Ovary (tissue), 9 donors: ENCODE results near the gene PARD3B. TPM values are rescaled to one million over a fixed set of nuclear protein-coding genes. Genes with fewer than 3 reads are reported as not detected.

ENCODE experiments used
- DNase-seq, 5 donors: peaks; one replicate each; pipeline ENCODE4 v3.0.0-alpha.2; 2019 to 2020
- H3K27ac ChIP-seq, 2 donors: fragments of 200-600 bp; one replicate each; pipeline versions ENCODE4 v1.5.1 to v1.8.0; 2019 to 2022
- H3K27me3 ChIP-seq: fragments of 200-600 bp; one replicate; pipeline ENCODE4 v1.8.0; 2022
- H3K36me3 ChIP-seq: fragments of 200-600 bp; sonication (generic); one replicate; pipeline ENCODE4 v1.5.1; 2019
- H3K4me1 ChIP-seq: one replicate; pipeline ENCODE4 v1.8.1; 2013; ENCODE audit warnings: mild to moderate bottlenecking, moderate library complexity; ENCODE audit not compliant: insufficient read depth
- H3K4me3 ChIP-seq: fragments of 200-600 bp; sonication (generic); one replicate; pipeline ENCODE4 v1.5.1; 2017
- H3K9me3 ChIP-seq, 2 donors: fragments of 200-600 bp in 1 of 2; sonication (generic) in 1 of 2; one replicate each; pipeline versions ENCODE4 v1.5.1 to v1.8.1; 2013 to 2019; ENCODE audit warnings: mild to moderate bottlenecking in 1 of 2, moderate library complexity in 1 of 2
- EP300 ChIP-seq: sonication (generic); formaldehyde crosslinking; IDR thresholded peaks from one replicate; pipeline ENCODE4 v1.6.1; 2017; ENCODE audit warnings: antibody characterized with exemption
- POLR2A ChIP-seq: fragments of 450-650 bp; IDR thresholded peaks from one replicate; pipeline ENCODE4 v1.6.1; 2017; ENCODE audit warnings: antibody characterized with exemption, mild to moderate bottlenecking, moderate library complexity
- WGBS, 3 donors: extraction: QIAGEN DNeasy Blood & Tissue Kit in 1 of 3; methylation state at CpG; one replicate each; pipeline versions ENCODE4 v1.1.5 to v1.1.7; 2013 to 2017; 5-methylcytosine and 5-hydroxymethylcytosine counted together
- intact Hi-C, 4 donors: fragments of 100-400 bp; cut with DNase I; formaldehyde crosslinking; loops; one replicate each; pipeline versions ENCODE4 v1.11.0 to v1.15.1; 2022 to 2023
- polyA plus RNA-seq, 2 donors: library from polyadenylated mRNA; stranded (reverse); fragments of 200-250 nt in 1 of 2; fragments of 350-450 nt in 1 of 2; fragmentation: Illumina TruSeq in 1 of 2; extraction: RNeasy Lipid Tissue Mini Kit (QIAGEN cat#74804) in 1 of 2; gene quantifications; one replicate each; pipeline ENCODE4 v1.2.3, GENCODE V29; 2013 to 2014
- total RNA-seq, 7 donors: library from RNA; depleted of rRNA in 2 of 7; stranded (reverse); fragments of >200 nt in 2 of 7; fragmentation: NEBNext Ultra II Directional in 3 of 7; extraction: Animal tissue kit (Norgen Biotek cat#: 25700) in 3 of 7; gene quantifications; one replicate each; pipeline versions ENCODE4 v1.1.0 to v1.2.4, GENCODE V29; 2016 to 2023
- TF ChIP-seq, protein P1 (sequence below), 3 donors: fragments of 450-650 bp in 2 of 3; fragments of 200-600 bp in 1 of 3; IDR thresholded peaks; one replicate each; pipeline versions ENCODE4 v1.5.1 to v1.8.0; 2016 to 2022; ENCODE audit warnings: antibody characterized with exemption in 3 of 3, mild to moderate bottlenecking in 1 of 3
- donor health status: DM: no; HTN: no; CAD: no; lungs with moderate emphysema.
- donor health status: DM: no; HTN: no; CAD: no.
- donor health status: Bipolar disorder and iron deficiency.
- donor health status: DM: yes; HTN: yes; CAD: no.
- donor health status: DM: no; HTN: no; CAD: no.
- donor health status: DM: yes; HTN: yes; CAD: no.

Gene PARD3B
- total and polyA plus RNA-seq, 9 donors: 8.2 to 46.6 (median 28.7) TPM

DNA sequence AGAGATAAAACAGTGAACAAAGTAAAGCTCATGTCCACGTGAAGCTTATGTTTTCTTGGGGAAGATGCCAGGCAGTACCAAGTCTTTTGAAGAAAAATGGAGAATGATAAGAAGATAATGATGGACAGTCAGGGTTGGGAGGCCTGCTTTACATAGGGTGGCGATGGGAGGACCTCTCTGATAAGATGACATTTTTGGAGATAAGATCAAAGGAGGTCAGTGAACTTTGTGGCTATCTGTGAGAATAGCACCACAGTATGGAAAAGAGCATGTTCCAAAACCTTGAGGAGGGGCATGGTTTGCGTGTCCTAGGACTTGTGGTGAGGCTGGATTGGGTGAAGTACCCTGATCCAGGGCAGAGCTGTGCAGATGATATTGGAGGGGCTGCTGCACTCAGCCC, 675.3 kb downstream of the PARD3B start:
- 46 to 81% (median 59%) methylated on average over 3 of the region's 3 CpGs for WGBS, 3 donors
- TF ChIP-seq POLR2A (no peak), EP300 (no peak)
- TF ChIP-seq, protein P1, sequence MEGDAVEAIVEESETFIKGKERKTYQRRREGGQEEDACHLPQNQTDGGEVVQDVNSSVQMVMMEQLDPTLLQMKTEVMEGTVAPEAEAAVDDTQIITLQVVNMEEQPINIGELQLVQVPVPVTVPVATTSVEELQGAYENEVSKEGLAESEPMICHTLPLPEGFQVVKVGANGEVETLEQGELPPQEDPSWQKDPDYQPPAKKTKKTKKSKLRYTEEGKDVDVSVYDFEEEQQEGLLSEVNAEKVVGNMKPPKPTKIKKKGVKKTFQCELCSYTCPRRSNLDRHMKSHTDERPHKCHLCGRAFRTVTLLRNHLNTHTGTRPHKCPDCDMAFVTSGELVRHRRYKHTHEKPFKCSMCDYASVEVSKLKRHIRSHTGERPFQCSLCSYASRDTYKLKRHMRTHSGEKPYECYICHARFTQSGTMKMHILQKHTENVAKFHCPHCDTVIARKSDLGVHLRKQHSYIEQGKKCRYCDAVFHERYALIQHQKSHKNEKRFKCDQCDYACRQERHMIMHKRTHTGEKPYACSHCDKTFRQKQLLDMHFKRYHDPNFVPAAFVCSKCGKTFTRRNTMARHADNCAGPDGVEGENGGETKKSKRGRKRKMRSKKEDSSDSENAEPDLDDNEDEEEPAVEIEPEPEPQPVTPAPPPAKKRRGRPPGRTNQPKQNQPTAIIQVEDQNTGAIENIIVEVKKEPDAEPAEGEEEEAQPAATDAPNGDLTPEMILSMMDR (IDR thresholded peaks at IDR 0.05): no peak
- no peaks in the 10 kb centered on the region for H3K36me3 ChIP-seq
- no peak overlapping the region for H3K4me3 ChIP-seq
- no peak for DNase-seq
- H3K27ac ChIP-seq: no peak overlapping the region
- peaks cover 2% of the 10 kb centered on the region for H3K4me1 ChIP-seq
- intact Hi-C loops: no loop called here
- H3K9me3 ChIP-seq: no peaks in the 10 kb centered on the region
- no peaks in the 10 kb centered on the region for H3K27me3 ChIP-seq

DNA sequence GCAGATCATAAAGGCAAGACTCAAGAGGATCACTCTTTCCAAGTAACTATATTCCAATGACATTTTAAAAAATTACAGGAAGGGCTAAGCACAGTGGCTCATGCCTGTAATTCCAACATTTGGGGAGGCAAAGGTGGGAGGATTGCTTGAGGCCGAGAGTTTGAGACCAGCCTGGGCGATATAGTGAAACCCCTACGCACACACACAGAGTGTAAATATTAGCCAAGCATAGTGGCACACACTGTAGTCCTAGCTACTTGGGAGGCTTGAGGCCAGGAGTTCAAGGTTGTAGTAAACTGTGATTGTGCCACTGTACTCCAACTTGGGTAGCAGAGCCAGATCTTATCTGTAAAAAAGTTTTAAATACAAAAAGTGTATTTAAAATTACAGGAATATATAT, 686.8 kb downstream of the PARD3B start:
- no peak for DNase-seq
- H3K4me1 ChIP-seq: no peaks in the 10 kb centered on the region
- no peak overlapping the region for H3K27ac ChIP-seq
- whole genome bisulfite sequencing, 3 donors: 91 to 96% (median 95%) methylated on average over 3 of the region's 3 CpGs
- H3K4me3 ChIP-seq: no peak overlapping the region
- TF ChIP-seq, protein P1 (IDR thresholded peaks at IDR 0.05): no peak
- TF ChIP-seq POLR2A (no peak), EP300 (no peak)
- no peaks in the 10 kb centered on the region for H3K27me3 ChIP-seq
- intact Hi-C loops: no loop called here
- H3K36me3 ChIP-seq: no peaks in the 10 kb centered on the region
- no peaks in the 10 kb centered on the region for H3K9me3 ChIP-seq

DNA sequence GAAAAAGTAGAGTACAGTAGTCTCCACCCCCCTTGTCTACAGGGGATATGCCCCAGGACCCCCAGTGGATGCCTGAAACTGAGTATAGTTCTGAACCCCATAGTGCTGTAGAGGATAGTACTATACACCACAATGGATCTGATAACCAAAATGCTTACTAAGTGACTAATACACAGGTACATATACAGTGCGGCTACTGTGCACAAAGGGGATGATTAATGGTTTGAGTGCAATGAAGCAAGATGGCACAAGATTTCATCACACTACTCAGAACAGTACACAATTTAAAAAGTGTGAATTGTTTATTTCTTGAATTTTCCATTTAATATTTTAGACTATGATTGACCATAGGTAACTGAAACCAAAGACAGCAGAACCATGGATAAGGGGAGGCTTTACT, 690.2 kb downstream of the PARD3B start:
- Histone ChIP-seq H3K36me3 (no peaks in the 10 kb centered on the region), H3K4me1 (no peaks in the 10 kb centered on the region), H3K27ac (no peak overlapping the region), H3K4me3 (no peak overlapping the region), H3K27me3 (no peaks in the 10 kb centered on the region), H3K9me3 (no peaks in the 10 kb centered on the region)
- WGBS, 3 donors: 99 to 100% (median 100%) methylated on average over 1 of the region's 1 CpG
- TF ChIP-seq, protein P1 (IDR thresholded peaks at IDR 0.05): no peak
- TF ChIP-seq POLR2A (no peak), EP300 (no peak)
- no peak for DNase-seq
- intact Hi-C loops: no loop called here

DNA sequence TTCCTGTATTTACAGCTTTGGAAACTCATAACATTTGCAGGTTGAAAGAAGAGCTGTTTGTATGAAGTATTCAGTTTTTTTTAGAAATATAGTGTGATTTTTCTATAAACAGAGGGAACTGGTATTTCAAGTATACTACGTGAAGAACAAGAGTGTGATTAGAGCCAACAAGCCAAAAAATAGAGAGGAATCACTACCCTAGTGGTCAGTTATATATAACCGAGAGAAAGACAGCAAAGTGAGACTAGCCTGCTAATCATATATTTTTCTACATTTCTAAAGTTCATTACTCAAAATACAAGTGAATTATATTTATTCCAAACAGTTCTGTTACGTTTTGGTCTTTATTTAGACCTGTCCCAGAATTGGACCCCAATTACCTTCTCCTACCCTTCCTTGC, 692.2 kb downstream of the PARD3B start:
- 59 to 77% (median 72%) methylated on average over 3 of the region's 3 CpGs for WGBS, 3 donors
- Histone ChIP-seq H3K27me3 (no peaks in the 10 kb centered on the region), H3K36me3 (no peaks in the 10 kb centered on the region), H3K9me3 (no peaks in the 10 kb centered on the region), H3K4me3 (no peak overlapping the region), H3K4me1 (no peaks in the 10 kb centered on the region), H3K27ac (no peak overlapping the region)
- TF ChIP-seq POLR2A (no peak), EP300 (no peak)
- TF ChIP-seq, protein P1 (IDR thresholded peaks at IDR 0.05): no peak
- no peak for DNase-seq
- intact Hi-C loops: no loop called here

DNA sequence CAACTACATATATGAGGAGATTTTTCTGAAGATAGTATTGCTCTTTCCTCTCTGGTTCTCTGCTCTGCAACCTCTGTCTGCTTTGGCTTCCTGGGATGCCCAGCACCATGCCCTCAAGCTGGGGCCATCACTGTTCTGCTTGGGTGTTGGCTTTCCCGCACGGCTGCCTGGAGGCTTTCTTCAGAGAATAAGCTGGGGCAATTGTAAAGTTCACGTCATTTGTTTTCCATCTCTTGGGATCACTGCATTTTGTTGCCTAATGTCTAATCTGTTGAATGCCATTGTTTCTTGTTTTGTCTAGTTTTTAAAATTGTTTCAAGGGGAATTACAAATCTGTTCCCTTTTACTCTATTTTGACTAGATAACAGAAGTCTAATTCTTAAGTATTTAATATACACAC, 699.7 kb downstream of the PARD3B start:
- 14 to 15% (median 14%) methylated on average over 3 of the region's 3 CpGs for WGBS, 3 donors
- H3K4me1 ChIP-seq: no peaks in the 10 kb centered on the region
- H3K4me3 ChIP-seq: no peak overlapping the region
- H3K36me3 ChIP-seq: no peaks in the 10 kb centered on the region
- DNase-seq: no peak
- TF ChIP-seq EP300 (no peak), POLR2A (no peak)
- TF ChIP-seq, protein P1 (IDR thresholded peaks at IDR 0.05): no peak
- H3K9me3 ChIP-seq: no peaks in the 10 kb centered on the region
- no peaks in the 10 kb centered on the region for H3K27me3 ChIP-seq
- no peak overlapping the region for H3K27ac ChIP-seq
- intact Hi-C loops: no loop called here
